ENCODE results near the gene PLA1A.
"Not testable (repeated sequence)": the region's sequence is repeated elsewhere in the genome, so short reads cannot be mapped to it uniquely, and the experiment has no call there.

The PLA1A gene

GRCh38 chr3:119597548-119598288 is at the start of gene PLA1A:
Gene PLA1A, plus strand, starts transcription at chr3:119597885. Its CDS starts 29 bp downstream, at chr3:119597914.
- no peak within 1 kb of the TSS for H3K4me3 ChIP-seq (ENCODE audit: insufficient read length, low read depth)
- no peaks in the 10 kb centered on the region for H3K27me3 ChIP-seq (ENCODE audit: insufficient read depth, insufficient read length)
- H3K36me3 ChIP-seq (ENCODE audit: insufficient read depth, insufficient read length, low read length), result no peaks in the 10 kb centered on the region
- H3K9ac ChIP-seq (ENCODE audit: insufficient read length, low read depth), result no peak within 1 kb of the TSS
- TF ChIP-seq ZNF274 (IDR thresholded peaks at IDR 0.05; ENCODE audit: low read depth, low read length) (no peak), YY1 (IDR thresholded peaks at IDR 0.05; ENCODE audit: insufficient read depth, insufficient read length) (no peak)
- no peaks in the 10 kb centered on the region for H3K9me3 ChIP-seq (ENCODE audit: insufficient read depth, low read length)
- no peaks in the 10 kb centered on the region for H3K4me1 ChIP-seq (ENCODE audit: insufficient read depth, insufficient read length)
- DNase-seq (ENCODE audit: low read depth, low spot score), result no peak

- no peak for TF ChIP-seq YY1 (IDR thresholded peaks at IDR 0.05; ENCODE audit: insufficient read depth, insufficient read length)
- no peak for TF ChIP-seq SUZ12 (IDR thresholded peaks at IDR 0.05; ENCODE audit: extremely low read depth, insufficient read depth, insufficient read length)
- no peak overlapping the region for H3K9ac ChIP-seq (ENCODE audit: insufficient read length, low read depth)
- H3K4me3 ChIP-seq (ENCODE audit: insufficient read length, low read depth), result no peak overlapping the region
- no peaks in the 10 kb centered on the region for H3K36me3 ChIP-seq (ENCODE audit: insufficient read depth, insufficient read length, low read length)
- no peak for DNase-seq (ENCODE audit: low read depth, low spot score)
- H3K9me3 ChIP-seq (ENCODE audit: insufficient read depth, low read length), result no peaks in the 10 kb centered on the region; the same call in 1 of the 2 replicates
- peaks cover 3% of the 10 kb centered on the region for H3K4me1 ChIP-seq (ENCODE audit: insufficient read depth, insufficient read length)
- no peaks in the 10 kb centered on the region for H3K27me3 ChIP-seq (ENCODE audit: insufficient read depth, insufficient read length)
Observed at GRCh38 chr3:119548341-119548740, 49.3 kb upstream of the PLA1A start.

- H3K4me1 ChIP-seq (ENCODE audit: insufficient read depth, insufficient read length), result peaks cover 3% of the 10 kb centered on the region
- H3K27me3 ChIP-seq (ENCODE audit: insufficient read depth, insufficient read length), result no peaks in the 10 kb centered on the region
- H3K36me3 ChIP-seq (ENCODE audit: insufficient read depth, insufficient read length, low read length), result no peaks in the 10 kb centered on the region
- H3K9me3 ChIP-seq (ENCODE audit: insufficient read depth, low read length), result no peaks in the 10 kb centered on the region; the same call in 1 of the 2 replicates
- no peak overlapping the region for H3K9ac ChIP-seq (ENCODE audit: insufficient read length, low read depth)
- no peak overlapping the region for H3K4me3 ChIP-seq (ENCODE audit: insufficient read length, low read depth)
- TF ChIP-seq SUZ12 (IDR thresholded peaks at IDR 0.05; ENCODE audit: extremely low read depth, insufficient read depth, insufficient read length), result no peak
- TF ChIP-seq ZNF274 (IDR thresholded peaks at IDR 0.05; ENCODE audit: low read depth, low read length), result no peak
- TF ChIP-seq YY1 (IDR thresholded peaks at IDR 0.05; ENCODE audit: insufficient read depth, insufficient read length), result no peak
- DNase-seq (ENCODE audit: low read depth, low spot score), result no peak
Observed at GRCh38 chr3:119550192-119550910, 47.3 kb upstream of the PLA1A start.

GRCh38 chr3:119551598-119551997 is 46.1 kb upstream of the PLA1A start:
- no peaks in the 10 kb centered on the region for H3K36me3 ChIP-seq (ENCODE audit: insufficient read depth, insufficient read length, low read length)
- H3K4me3 ChIP-seq (ENCODE audit: insufficient read length, low read depth), result no peak overlapping the region
- no peaks in the 10 kb centered on the region for H3K27me3 ChIP-seq (ENCODE audit: insufficient read depth, insufficient read length)
- TF ChIP-seq SUZ12 (IDR thresholded peaks at IDR 0.05; ENCODE audit: extremely low read depth, insufficient read depth, insufficient read length) (no peak), ZNF274 (IDR thresholded peaks at IDR 0.05; ENCODE audit: low read depth, low read length) (no peak), YY1 (IDR thresholded peaks at IDR 0.05; ENCODE audit: insufficient read depth, insufficient read length) (no peak)
- no peaks in the 10 kb centered on the region; the same call in 1 of the 2 replicates for H3K9me3 ChIP-seq (ENCODE audit: insufficient read depth, low read length)
- no peak overlapping the region for H3K9ac ChIP-seq (ENCODE audit: insufficient read length, low read depth)
- DNase-seq (ENCODE audit: low read depth, low spot score), result no peak
- peaks cover 3% of the 10 kb centered on the region for H3K4me1 ChIP-seq (ENCODE audit: insufficient read depth, insufficient read length)

- H3K4me1 ChIP-seq (ENCODE audit: insufficient read depth, insufficient read length); H3K4me3 ChIP-seq (ENCODE audit: insufficient read length, low read depth): not testable (repeated sequence)
Observed at GRCh38 chr3:119552928-119553327, 44.8 kb upstream of the PLA1A start.

GRCh38 chr3:119553823-119554415 is 43.8 kb upstream of the PLA1A start:
- Histone ChIP-seq H3K9ac (ENCODE audit: insufficient read length, low read depth) (no peak overlapping the region), H3K27me3 (ENCODE audit: insufficient read depth, insufficient read length) (no peaks in the 10 kb centered on the region), H3K4me1 (ENCODE audit: insufficient read depth, insufficient read length) (peaks cover 3% of the 10 kb centered on the region), H3K9me3 (ENCODE audit: insufficient read depth, low read length) (no peaks in the 10 kb centered on the region; the same call in 1 of the 2 replicates), H3K36me3 (ENCODE audit: insufficient read depth, insufficient read length, low read length) (no peaks in the 10 kb centered on the region), H3K4me3 (ENCODE audit: insufficient read length, low read depth) (no peak overlapping the region)
- TF ChIP-seq SUZ12 (IDR thresholded peaks at IDR 0.05; ENCODE audit: extremely low read depth, insufficient read depth, insufficient read length), result no peak
- TF ChIP-seq ZNF274 (IDR thresholded peaks at IDR 0.05; ENCODE audit: low read depth, low read length), result no peak
- TF ChIP-seq YY1 (IDR thresholded peaks at IDR 0.05; ENCODE audit: insufficient read depth, insufficient read length), result no peak
- DNase-seq (ENCODE audit: low read depth, low spot score), result no peak

More at GRCh38 chr3:119552928-119553327, 44.8 kb upstream of the PLA1A start:
- DNase-seq (ENCODE audit: low read depth, low spot score); H3K36me3 ChIP-seq (ENCODE audit: insufficient read depth, insufficient read length, low read length); H3K9ac ChIP-seq (ENCODE audit: insufficient read length, low read depth); H3K27me3 ChIP-seq (ENCODE audit: insufficient read depth, insufficient read length); H3K9me3 ChIP-seq (ENCODE audit: insufficient read depth, low read length): not testable (repeated sequence)

- TF ChIP-seq SUZ12 (IDR thresholded peaks at IDR 0.05; ENCODE audit: extremely low read depth, insufficient read depth, insufficient read length) (no peak), ZNF274 (IDR thresholded peaks at IDR 0.05; ENCODE audit: low read depth, low read length) (no peak), YY1 (IDR thresholded peaks at IDR 0.05; ENCODE audit: insufficient read depth, insufficient read length) (no peak)
- no peaks in the 10 kb centered on the region; the same call in 1 of the 2 replicates for H3K9me3 ChIP-seq (ENCODE audit: insufficient read depth, low read length)
- no peak overlapping the region for H3K4me3 ChIP-seq (ENCODE audit: insufficient read length, low read depth)
- no peaks in the 10 kb centered on the region for H3K27me3 ChIP-seq (ENCODE audit: insufficient read depth, insufficient read length)
- no peak overlapping the region for H3K9ac ChIP-seq (ENCODE audit: insufficient read length, low read depth)
- H3K4me1 ChIP-seq (ENCODE audit: insufficient read depth, insufficient read length), result peaks cover 3% of the 10 kb centered on the region
- no peak for DNase-seq (ENCODE audit: low read depth, low spot score)
- H3K36me3 ChIP-seq (ENCODE audit: insufficient read depth, insufficient read length, low read length), result no peaks in the 10 kb centered on the region
Observed at GRCh38 chr3:119555309-119555735, 42.4 kb upstream of the PLA1A start.
